Bronchus fibroblast of lung (primary cell): Measurements from ENCODE around the gene RTKN2. TPM values are rescaled to one million over a fixed set of nuclear protein-coding genes. Genes with fewer than 3 reads are reported as not detected.

Source experiments
- total RNA-seq: library from RNA; depleted of rRNA; stranded (reverse); fragments of >200 nt; gene quantifications from 2 replicates; pipeline ENCODE4 v1.2.3, GENCODE V29; 2015

Gene RTKN2, protein sequence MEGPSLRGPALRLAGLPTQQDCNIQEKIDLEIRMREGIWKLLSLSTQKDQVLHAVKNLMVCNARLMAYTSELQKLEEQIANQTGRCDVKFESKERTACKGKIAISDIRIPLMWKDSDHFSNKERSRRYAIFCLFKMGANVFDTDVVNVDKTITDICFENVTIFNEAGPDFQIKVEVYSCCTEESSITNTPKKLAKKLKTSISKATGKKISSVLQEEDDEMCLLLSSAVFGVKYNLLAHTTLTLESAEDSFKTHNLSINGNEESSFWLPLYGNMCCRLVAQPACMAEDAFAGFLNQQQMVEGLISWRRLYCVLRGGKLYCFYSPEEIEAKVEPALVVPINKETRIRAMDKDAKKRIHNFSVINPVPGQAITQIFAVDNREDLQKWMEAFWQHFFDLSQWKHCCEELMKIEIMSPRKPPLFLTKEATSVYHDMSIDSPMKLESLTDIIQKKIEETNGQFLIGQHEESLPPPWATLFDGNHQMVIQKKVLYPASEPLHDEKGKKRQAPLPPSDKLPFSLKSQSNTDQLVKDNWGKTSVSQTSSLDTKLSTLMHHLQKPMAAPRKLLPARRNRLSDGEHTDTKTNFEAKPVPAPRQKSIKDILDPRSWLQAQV
- 0.89 and 2.0 TPM in 2 replicates for total RNA-seq

GRCh38 chr10:62268399-62269114 is at the start of gene RTKN2:
RTKN2 (minus strand) TSS chr10:62268844; CDS start chr10:62268610, 234 bp downstream.

Other genes with a start within 250 kb of the RTKN2 start
- 0.74 and 0.84 TPM in 2 replicates for gene ZNF365, start 105.5 kb upstream of the RTKN2 start, total RNA-seq